Colonic mucosa (tissue), 4 donors: ENCODE measurements around the gene GLIPR1. TPM values are rescaled to one million over a fixed set of nuclear protein-coding genes. Genes with fewer than 3 reads are reported as not detected.
"Not testable (repeated sequence)": the region's sequence is repeated elsewhere in the genome, so short reads cannot be mapped to it uniquely, and the experiment has no call there.

Experiments used
- DNase-seq: peaks from one replicate; pipeline ENCODE4 v3.0.0-alpha.2; 2020
- H3K27ac ChIP-seq: fragments of 200-600 bp; one replicate; pipeline ENCODE4 v1.8.0; 2021
- H3K27me3 ChIP-seq: fragments of 200-600 bp; one replicate; pipeline ENCODE4 v1.8.0; 2021
- H3K36me3 ChIP-seq: fragments of 200-600 bp; one replicate; pipeline ENCODE4 v1.8.0; 2021
- H3K4me1 ChIP-seq: fragments of 200-600 bp; one replicate; pipeline ENCODE4 v1.8.0; 2021; ENCODE audit warnings: mild to moderate bottlenecking
- H3K4me3 ChIP-seq: fragments of 200-600 bp; one replicate; pipeline ENCODE4 v1.8.0; 2021
- H3K9ac ChIP-seq, 2 donors: one replicate each; pipeline ENCODE4 v1.7.0; 2013; ENCODE audit warnings: control low read depth in 2 of 2, low read depth in 2 of 2, low read length in 2 of 2
- H3K9me3 ChIP-seq: fragments of 200-600 bp; one replicate; pipeline ENCODE4 v1.8.0; 2021
- CTCF ChIP-seq: fragments of 200-600 bp; IDR thresholded peaks from one replicate; pipeline ENCODE4 v1.8.0; 2022; ENCODE audit warnings: antibody characterized with exemption, mild to moderate bottlenecking
- intact Hi-C: fragments of 100-400 bp; cut with DNase I; formaldehyde crosslinking; loops from one replicate; pipeline ENCODE4 v1.14.1; 2022
- total RNA-seq, 2 donors: library from RNA; stranded (reverse); fragmentation: NEBNext Ultra II Directional in 1 of 2; extraction: Animal tissue kit (Norgen Biotek cat#: 25700) in 1 of 2; gene quantifications; one replicate each; pipeline ENCODE4 v1.2.1, GENCODE V29; 2021
- donor health status: healthy.
- donor health status: DM: no; HTN: no; CAD: no.
- donor health status: DM: no; HTN: no; CAD: no.

The GLIPR1 gene
- total RNA-seq, 2 donors from 2014 or later, result 1.8 to 11.0 TPM

GRCh38 chr12:75483431-75483830, 2.9 kb downstream of the GLIPR1 start:
- Histone ChIP-seq H3K9ac (no peak overlapping the region), H3K4me3 (no peak overlapping the region), H3K9me3 (no peaks in the 10 kb centered on the region), H3K27me3 (no peaks in the 10 kb centered on the region), H3K36me3 (no peaks in the 10 kb centered on the region), H3K27ac (no peak overlapping the region), H3K4me1 (no peaks in the 10 kb centered on the region)
- no peak for DNase-seq
- TF ChIP-seq CTCF, result no peak
- intact Hi-C loops, result no loop called here

- H3K9ac ChIP-seq, H3K4me3 ChIP-seq, intact Hi-C loops, H3K27me3 ChIP-seq, DNase-seq, H3K27ac ChIP-seq, H3K36me3 ChIP-seq, H3K9me3 ChIP-seq, H3K4me1 ChIP-seq: not testable (repeated sequence)
Observed at GRCh38 chr12:75484450-75484849, 3.9 kb downstream of the GLIPR1 start.

- no peak overlapping the region for H3K9ac ChIP-seq
- no peak overlapping the region for H3K4me3 ChIP-seq
- H3K9me3 ChIP-seq, result no peaks in the 10 kb centered on the region
- no peaks in the 10 kb centered on the region for H3K27me3 ChIP-seq
- H3K4me1 ChIP-seq, result no peaks in the 10 kb centered on the region
- H3K27ac ChIP-seq, result no peak overlapping the region
- no peak for DNase-seq
- H3K36me3 ChIP-seq, result no peaks in the 10 kb centered on the region
- TF ChIP-seq CTCF, result no peak
- intact Hi-C loops, result loop anchor here (5.0 kb wide), 1 partner anchor 95 kb away; the partner anchor contains the start of gene GLIPR1L2
Observed at GRCh38 chr12:75487308-75487707, 6.8 kb downstream of the GLIPR1 start.

- Histone ChIP-seq H3K9me3 (no peaks in the 10 kb centered on the region), H3K4me1 (no peaks in the 10 kb centered on the region), H3K4me3 (no peak overlapping the region), H3K27ac (no peak overlapping the region), H3K27me3 (no peaks in the 10 kb centered on the region), H3K9ac (no peak overlapping the region), H3K36me3 (no peaks in the 10 kb centered on the region)
- DNase-seq, result peak; percentile 23
- intact Hi-C loops, result loop anchor here (5.0 kb wide), 1 partner anchor 96 kb away; the partner anchor contains the start of gene GLIPR1L2
- TF ChIP-seq CTCF, result peak; percentile 26
Observed at GRCh38 chr12:75488553-75488952, 8.0 kb downstream of the GLIPR1 start.

- no peaks in the 10 kb centered on the region for H3K36me3 ChIP-seq
- no peak overlapping the region for H3K27ac ChIP-seq
Observed at GRCh38 chr12:75489187-75489586, 8.6 kb downstream of the GLIPR1 start.

More at GRCh38 chr12:75489187-75489586, 8.6 kb downstream of the GLIPR1 start:
- TF ChIP-seq CTCF, result no peak
- Histone ChIP-seq H3K4me3 (no peak overlapping the region), H3K27me3 (no peaks in the 10 kb centered on the region), H3K9me3 (no peaks in the 10 kb centered on the region), H3K9ac (no peak overlapping the region), H3K4me1 (no peaks in the 10 kb centered on the region)
- intact Hi-C loops, result loop anchor here (5.0 kb wide), 1 partner anchor 97 kb away; the partner anchor contains the start of gene GLIPR1L2
- no peak for DNase-seq
